Mucosa of stomach (tissue), 1 donor: ENCODE data around the gene TMEM200A.

Source experiments
- H3K27me3 ChIP-seq: one replicate; pipeline ENCODE4 v1.7.0; 2013; ENCODE audit warnings: mild to moderate bottlenecking, low read length; ENCODE audit not compliant: control insufficient read depth, insufficient read depth
- H3K36me3 ChIP-seq: one replicate; pipeline ENCODE4 v1.7.0; 2013; ENCODE audit warnings: low read length; ENCODE audit not compliant: control insufficient read depth, insufficient read depth
- H3K4me1 ChIP-seq: one replicate; pipeline ENCODE4 v1.7.0; 2013; ENCODE audit warnings: mild to moderate bottlenecking, low read length; ENCODE audit not compliant: control insufficient read depth, insufficient read depth
- H3K4me3 ChIP-seq: one replicate; pipeline ENCODE4 v1.7.0; 2013; ENCODE audit warnings: low read length
- H3K9ac ChIP-seq: one replicate; pipeline ENCODE4 v1.7.0; 2013; ENCODE audit warnings: mild to moderate bottlenecking, low read length, moderate library complexity
- H3K9me3 ChIP-seq: one replicate; pipeline ENCODE4 v1.7.0; 2013; ENCODE audit warnings: mild to moderate bottlenecking, low read length, moderate library complexity; ENCODE audit not compliant: control insufficient read depth
- donor health status: Pancreatic carcinoma.

TMEM200A gene

DNA sequence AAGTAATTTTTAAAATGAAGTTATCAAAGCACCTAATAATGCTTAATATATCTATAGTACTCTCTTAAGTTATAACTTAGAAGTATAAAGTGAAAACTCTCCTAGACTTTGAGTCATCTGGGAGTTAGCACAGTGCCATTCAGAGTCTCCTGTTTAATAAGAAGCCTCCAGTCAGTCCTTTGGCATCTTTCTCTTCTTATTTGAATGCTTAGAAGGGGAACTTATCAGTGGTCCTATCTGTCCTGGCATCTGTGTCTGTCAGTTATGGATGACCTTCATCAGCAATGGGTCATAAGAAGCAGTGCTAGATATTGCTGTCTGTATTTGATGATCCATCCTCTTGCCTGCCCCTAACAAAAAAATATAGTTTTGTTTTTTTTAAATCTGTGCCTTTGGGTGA, 15.2 kb downstream of the TMEM200A start:
- Histone ChIP-seq H3K9ac (no peak overlapping the region), H3K27me3 (no peaks in the 10 kb centered on the region), H3K9me3 (no peaks in the 10 kb centered on the region), H3K36me3 (no peaks in the 10 kb centered on the region), H3K4me3 (no peak overlapping the region), H3K4me1 (no peaks in the 10 kb centered on the region)

DNA sequence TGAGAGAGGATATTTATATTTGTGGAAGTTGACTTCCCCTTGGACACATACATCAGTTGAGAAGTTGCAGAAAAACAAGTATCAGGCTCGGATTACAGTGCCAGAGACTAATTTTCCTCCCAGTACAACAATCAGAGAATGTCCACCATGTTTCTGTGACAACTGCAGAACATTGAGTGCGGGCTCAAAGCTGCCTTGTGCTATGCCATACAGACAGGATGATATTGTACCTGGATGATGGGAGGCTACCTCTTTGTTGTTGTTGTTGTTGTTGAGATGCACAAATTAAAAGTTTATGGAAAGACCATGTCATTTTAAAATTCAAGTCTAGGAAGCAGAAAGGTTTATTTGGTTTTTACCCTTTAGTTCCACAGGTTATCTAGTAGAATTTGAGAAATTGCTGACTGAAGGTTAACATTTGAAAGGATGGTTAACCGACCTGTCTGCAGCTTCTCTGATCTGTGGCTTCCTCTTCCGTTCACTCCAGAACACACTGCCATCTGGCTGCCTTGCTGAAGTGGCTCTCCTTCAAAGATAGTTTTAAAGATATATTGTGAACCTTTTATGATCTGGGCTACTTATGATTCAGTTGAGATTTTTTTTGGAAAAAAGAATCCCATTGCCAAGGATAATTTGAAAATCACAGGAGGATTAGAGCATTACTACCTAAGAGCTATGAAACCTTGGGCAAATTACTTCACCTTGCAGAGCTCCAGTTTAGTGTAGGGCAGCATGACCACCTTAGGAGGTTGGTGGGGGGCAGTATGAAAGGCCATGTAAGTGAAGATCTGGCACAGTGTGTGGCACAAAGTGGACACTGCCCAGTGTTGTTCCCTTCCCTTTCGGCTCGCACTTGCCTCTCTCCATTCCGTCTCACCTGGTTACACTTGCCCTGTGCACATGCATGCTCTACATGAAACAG, 15.9 kb downstream of the TMEM200A start:
- no peaks in the 10 kb centered on the region for H3K4me1 ChIP-seq
- no peaks in the 10 kb centered on the region for H3K36me3 ChIP-seq
- no peak overlapping the region for H3K4me3 ChIP-seq
- no peak overlapping the region for H3K9ac ChIP-seq
- H3K9me3 ChIP-seq = no peaks in the 10 kb centered on the region
- no peaks in the 10 kb centered on the region for H3K27me3 ChIP-seq

DNA sequence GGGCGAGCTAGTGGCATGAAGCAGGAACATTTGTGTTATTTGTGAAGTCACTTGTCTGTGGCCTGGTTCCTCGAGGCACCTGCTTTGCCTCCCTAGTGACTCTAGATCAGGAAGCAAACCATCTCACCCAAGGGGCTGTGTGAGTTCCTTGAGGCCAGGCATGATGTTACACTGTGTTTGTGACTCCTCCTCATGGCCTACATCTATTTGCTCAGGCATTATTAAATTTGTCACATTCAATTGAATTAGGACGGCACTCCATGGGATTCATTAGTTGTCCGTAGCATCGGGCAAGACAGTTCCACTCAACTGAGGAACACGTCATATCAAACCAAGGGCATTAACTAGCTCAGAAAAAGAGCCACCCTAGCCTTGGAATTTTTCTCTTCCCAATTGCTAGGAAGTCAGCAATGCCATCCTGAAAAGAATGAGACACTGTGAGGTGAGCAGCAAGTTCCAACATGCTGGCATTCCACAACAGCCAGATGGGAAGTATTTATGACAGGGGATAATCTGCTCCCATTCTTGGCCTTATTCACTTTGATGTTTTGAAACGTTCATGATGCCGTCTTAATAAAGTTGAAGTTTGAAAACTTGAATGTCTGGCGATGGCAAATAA, 17.2 kb downstream of the TMEM200A start:
- Histone ChIP-seq H3K4me3 (no peak overlapping the region), H3K9ac (no peak overlapping the region), H3K27me3 (no peaks in the 10 kb centered on the region), H3K9me3 (no peaks in the 10 kb centered on the region), H3K4me1 (no peaks in the 10 kb centered on the region), H3K36me3 (no peaks in the 10 kb centered on the region)

DNA sequence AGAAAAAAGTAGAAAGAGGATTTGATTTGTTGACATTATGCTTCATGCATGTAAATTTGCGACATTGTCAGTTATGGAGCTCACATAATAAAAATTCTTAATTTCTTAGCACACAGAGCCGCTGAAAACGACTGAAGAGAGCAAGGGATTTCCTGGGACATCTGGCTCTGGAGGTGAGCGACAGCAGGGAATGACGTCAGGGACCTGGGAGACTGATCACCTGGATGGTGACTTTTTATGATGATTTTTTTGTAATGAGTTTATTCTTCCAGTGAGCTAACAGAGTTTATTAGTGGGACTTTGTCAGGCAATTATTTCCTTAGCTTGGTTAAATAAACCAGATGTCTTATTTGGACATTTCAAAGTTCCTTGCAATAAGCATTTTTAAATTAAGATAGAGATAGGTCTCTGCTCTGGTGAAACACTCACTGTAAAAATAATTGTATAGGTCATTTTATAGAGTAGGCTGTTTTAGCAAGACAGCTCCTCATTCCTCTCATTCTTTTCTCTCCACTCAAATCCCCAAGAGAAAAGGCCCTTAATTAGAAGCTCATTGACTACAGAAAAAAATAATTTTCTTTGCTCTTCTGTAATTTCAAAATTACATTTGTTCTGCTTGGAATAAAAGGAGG, 19.4 kb downstream of the TMEM200A start:
- Histone ChIP-seq H3K4me1 (no peaks in the 10 kb centered on the region), H3K4me3 (no peak overlapping the region), H3K36me3 (no peaks in the 10 kb centered on the region), H3K9me3 (no peaks in the 10 kb centered on the region), H3K9ac (no peak overlapping the region), H3K27me3 (no peaks in the 10 kb centered on the region)

DNA sequence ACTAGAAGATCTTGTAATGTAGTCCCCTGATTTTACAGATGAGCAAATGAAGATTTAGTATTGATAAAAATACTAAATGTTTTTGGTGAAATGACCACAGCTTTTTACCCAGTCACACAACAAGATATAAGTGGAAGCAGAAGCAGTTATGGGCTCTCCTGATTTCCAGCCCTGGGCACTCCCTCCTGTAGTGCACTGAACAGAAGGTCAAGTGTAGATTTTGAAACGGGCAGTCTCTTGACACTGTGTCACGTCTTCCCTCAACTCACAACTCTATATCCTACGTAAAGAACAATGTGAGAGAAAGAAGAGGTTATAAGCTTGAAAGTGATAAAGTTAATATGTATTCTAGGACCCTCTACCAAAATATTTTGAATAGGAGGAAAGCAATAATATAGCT, 23.3 kb downstream of the TMEM200A start:
- no peak overlapping the region for H3K4me3 ChIP-seq
- H3K9me3 ChIP-seq = no peaks in the 10 kb centered on the region
- H3K27me3 ChIP-seq = no peaks in the 10 kb centered on the region
- H3K4me1 ChIP-seq = no peaks in the 10 kb centered on the region
- no peaks in the 10 kb centered on the region for H3K36me3 ChIP-seq
- no peak overlapping the region for H3K9ac ChIP-seq

GRCh38 chr6:130390890-130391289, 25.1 kb downstream of the TMEM200A start:
- Histone ChIP-seq H3K4me1 (no peaks in the 10 kb centered on the region), H3K27me3 (no peaks in the 10 kb centered on the region), H3K4me3 (no peak overlapping the region), H3K36me3 (no peaks in the 10 kb centered on the region), H3K9ac (no peak overlapping the region), H3K9me3 (no peaks in the 10 kb centered on the region)

- Histone ChIP-seq H3K36me3 (no peaks in the 10 kb centered on the region), H3K9ac (no peak overlapping the region), H3K4me1 (no peaks in the 10 kb centered on the region), H3K4me3 (no peak overlapping the region), H3K9me3 (no peaks in the 10 kb centered on the region), H3K27me3 (no peaks in the 10 kb centered on the region)
Observed at GRCh38 chr6:130393306-130393705, 27.5 kb downstream of the TMEM200A start.

- Histone ChIP-seq H3K4me3 (no peak overlapping the region), H3K4me1 (no peaks in the 10 kb centered on the region), H3K36me3 (no peaks in the 10 kb centered on the region), H3K9me3 (no peaks in the 10 kb centered on the region), H3K9ac (no peak overlapping the region), H3K27me3 (no peaks in the 10 kb centered on the region)
Observed at GRCh38 chr6:130394246-130394645, 28.4 kb downstream of the TMEM200A start.

GRCh38 chr6:130395164-130395563, 29.3 kb downstream of the TMEM200A start:
- Histone ChIP-seq H3K9me3 (no peaks in the 10 kb centered on the region), H3K9ac (no peak overlapping the region), H3K36me3 (no peaks in the 10 kb centered on the region), H3K27me3 (no peaks in the 10 kb centered on the region), H3K4me3 (no peak overlapping the region), H3K4me1 (no peaks in the 10 kb centered on the region)

DNA sequence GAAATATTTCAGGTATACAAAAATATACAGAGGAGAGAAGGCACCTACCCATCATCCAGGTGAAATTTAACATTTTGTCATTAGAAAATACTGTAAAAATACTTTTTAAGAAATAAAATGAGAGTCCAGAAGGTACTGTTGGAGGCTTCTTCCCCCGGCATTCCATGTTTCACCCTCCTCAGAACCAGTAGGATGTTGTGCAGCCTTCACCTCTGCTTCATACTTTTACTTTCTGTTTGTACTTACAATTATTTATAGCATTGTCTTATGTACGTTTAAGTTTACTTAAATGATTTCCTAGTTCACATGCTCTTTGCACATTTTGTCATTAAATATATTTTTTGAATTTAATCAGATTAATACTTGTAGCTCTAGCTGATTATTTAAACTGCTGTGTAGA, 30.9 kb downstream of the TMEM200A start:
- Histone ChIP-seq H3K9me3 (no peaks in the 10 kb centered on the region), H3K36me3 (no peaks in the 10 kb centered on the region), H3K4me1 (no peaks in the 10 kb centered on the region), H3K9ac (no peak overlapping the region), H3K27me3 (no peaks in the 10 kb centered on the region), H3K4me3 (no peak overlapping the region)

DNA sequence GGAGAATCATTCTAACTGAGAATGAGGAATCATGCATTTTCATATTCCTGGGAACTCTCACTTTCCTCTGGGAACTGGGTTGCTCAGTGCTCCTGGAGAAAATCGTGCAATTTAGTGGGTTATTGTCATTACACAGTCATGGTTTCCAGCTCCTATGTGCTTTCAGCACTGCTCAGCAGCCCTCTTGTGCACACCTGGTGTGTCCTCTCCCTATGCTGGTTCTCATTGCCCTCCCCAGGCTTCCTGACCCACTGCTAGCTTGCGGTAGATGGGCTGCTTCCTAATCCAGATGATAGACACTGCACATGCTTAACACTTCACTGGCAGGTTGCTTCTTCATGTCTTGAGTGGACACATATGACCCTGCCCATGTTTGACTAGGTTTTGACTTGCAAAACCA, 39.7 kb downstream of the TMEM200A start:
- Histone ChIP-seq H3K27me3 (no peaks in the 10 kb centered on the region), H3K9ac (no peak overlapping the region), H3K36me3 (no peaks in the 10 kb centered on the region), H3K4me1 (no peaks in the 10 kb centered on the region), H3K4me3 (no peak overlapping the region), H3K9me3 (no peaks in the 10 kb centered on the region)

- Histone ChIP-seq H3K4me3 (no peak overlapping the region), H3K9ac (no peak overlapping the region), H3K4me1 (no peaks in the 10 kb centered on the region), H3K9me3 (no peaks in the 10 kb centered on the region), H3K36me3 (no peaks in the 10 kb centered on the region), H3K27me3 (no peaks in the 10 kb centered on the region)
Observed at GRCh38 chr6:130407032-130407431, 41.2 kb downstream of the TMEM200A start.
